ENCODE results near the gene STARD9. TPM values are rescaled to one million over a fixed set of nuclear protein-coding genes. Genes with fewer than 3 reads are reported as not detected.

The STARD9 gene
- total and polyA plus RNA-seq, 4 donors = 2.4 to 27.6 (median 10.8) TPM

- Histone ChIP-seq H3K36me3 (ENCODE audit: control insufficient read depth in 4 of 4, insufficient read depth in 4 of 4, low read length in 4 of 4) (peaks cover 9 to 18% (median 15%) of the 10 kb centered on the region in 4 donors), H3K27ac (ENCODE audit: low read depth in 1 of 2, low read length in 1 of 2) (no peak overlapping the region)
- no peak for ATAC-seq (ENCODE audit: insufficient read depth, low FRiP score)
These were observed 30.4 kb upstream of the STARD9 start for GRCh38 chr15:42544853-42545629.

GRCh38 chr15:42547918-42548248 is 27.5 kb upstream of the STARD9 start:
- no peak for TF ChIP-seq CTCF (IDR thresholded peaks at IDR 0.05; ENCODE audit: control extremely low read depth, extremely low read depth)

More at GRCh38 chr15:42544853-42545629, 30.4 kb upstream of the STARD9 start:
- Histone ChIP-seq H3K9me3 (ENCODE audit: control insufficient read depth in 4 of 4, insufficient read depth in 3 of 4, low read length in 3 of 4) (no peaks in the 10 kb centered on the region), H3K27me3 (ENCODE audit: control insufficient read depth in 3 of 3, insufficient read depth in 3 of 3, low read length in 2 of 3) (no peaks in the 10 kb centered on the region), H3K4me3 (no peak overlapping the region), H3K4me1 (ENCODE audit: control insufficient read depth in 5 of 5, insufficient read depth in 5 of 5, low read length in 5 of 5) (peaks cover 4 to 14% (median 5%) of the 10 kb centered on the region in 5 donors), H3K9ac (ENCODE audit: insufficient read depth in 1 of 2, low read length in 2 of 2) (no peak overlapping the region)
- no peak for DNase-seq
- WGBS, 2 donors = 62 to 77% methylated on average over 4 of the region's 4 CpGs
- no peak for TF ChIP-seq CTCF (IDR thresholded peaks at IDR 0.05; ENCODE audit: control extremely low read depth, extremely low read depth)

GRCh38 chr15:42548249-42549031 is 27.0 kb upstream of the STARD9 start, which contains the start of the genes HAUS2 and LRRC57:
TSS of gene HAUS2 (plus strand) at chr15:42548838. CDS start at chr15:42548873, 35 bp downstream.
TSS of gene LRRC57 (minus strand) at chr15:42548793. CDS start at chr15:42548434, 359 bp downstream.
- no peaks in the 10 kb centered on the region for H3K27me3 ChIP-seq (ENCODE audit: control insufficient read depth in 3 of 3, insufficient read depth in 3 of 3, low read length in 2 of 3)
- WGBS, 2 donors = 0 to 1% methylated on average over 71 of the region's 71 CpGs
- peak within 1 kb of the TSS; percentile 89 to 92 for H3K27ac ChIP-seq (ENCODE audit: low read depth in 1 of 2, low read length in 1 of 2)
- H3K4me1 ChIP-seq (ENCODE audit: control insufficient read depth in 5 of 5, insufficient read depth in 5 of 5, low read length in 5 of 5) = peaks cover 4 to 15% (median 5%) of the 10 kb centered on the region in 5 donors
- TF ChIP-seq CTCF (IDR thresholded peaks at IDR 0.05; ENCODE audit: control extremely low read depth, extremely low read depth) = no peak
- peak within 1 kb of the TSS; percentile 63 for H3K4me3 ChIP-seq
- ATAC-seq (ENCODE audit: insufficient read depth, low FRiP score) = peak; percentile 91
- H3K36me3 ChIP-seq (ENCODE audit: control insufficient read depth in 4 of 4, insufficient read depth in 4 of 4, low read length in 4 of 4) = peaks cover 7 to 13% (median 11%) of the 10 kb centered on the region in 4 donors
- no peaks in the 10 kb centered on the region for H3K9me3 ChIP-seq (ENCODE audit: control insufficient read depth in 4 of 4, insufficient read depth in 3 of 4, low read length in 3 of 4)
- peak; percentile 91 to 93 (median 91) for DNase-seq
- peak within 1 kb of the TSS; percentile 93 to 97 for H3K9ac ChIP-seq (ENCODE audit: insufficient read depth in 1 of 2, low read length in 2 of 2)

More at GRCh38 chr15:42547918-42548248, 27.5 kb upstream of the STARD9 start:
- peak in 1 of 3 donors; percentile 54 for DNase-seq
- Histone ChIP-seq H3K4me1 (ENCODE audit: control insufficient read depth in 5 of 5, insufficient read depth in 5 of 5, low read length in 5 of 5) (peaks cover 4 to 15% (median 5%) of the 10 kb centered on the region in 5 donors), H3K9ac (ENCODE audit: insufficient read depth in 1 of 2, low read length in 2 of 2) (peak overlapping the region; percentile 93 to 97), H3K4me3 (peak overlapping the region; percentile 63), H3K36me3 (ENCODE audit: control insufficient read depth in 4 of 4, insufficient read depth in 4 of 4, low read length in 4 of 4) (peaks cover 7 to 14% (median 13%) of the 10 kb centered on the region in 4 donors), H3K27me3 (ENCODE audit: control insufficient read depth in 3 of 3, insufficient read depth in 3 of 3, low read length in 2 of 3) (no peaks in the 10 kb centered on the region), H3K27ac (ENCODE audit: low read depth in 1 of 2, low read length in 1 of 2) (peak overlapping the region; percentile 89 to 92), H3K9me3 (ENCODE audit: control insufficient read depth in 4 of 4, insufficient read depth in 3 of 4, low read length in 3 of 4) (no peaks in the 10 kb centered on the region)
- peak; percentile 6 for ATAC-seq (ENCODE audit: insufficient read depth, low FRiP score)
- WGBS, 2 donors = 5 to 6% methylated on average over 9 of the region's 9 CpGs

All from lung (tissue), 12 donors.